Measurements from ENCODE around the gene JPT2. TPM values are rescaled to one million over a fixed set of nuclear protein-coding genes. Genes with fewer than 3 reads are reported as not detected.

The JPT2 gene
- total and polyA plus RNA-seq, 10 of the 15 experiments (the other 5 are each of a cell fraction or from before 2014, with no cell fraction given), result 11.7 to 78.4 (median 48.4) TPM

- peak overlapping the region; percentile 68 for H3K4me3 ChIP-seq
- no TSS peak for BruUV-seq (replicated peaks)
- H3K36me3 ChIP-seq (ENCODE audit: control insufficient read depth in 2 of 2, insufficient read depth in 2 of 2, low read length in 1 of 2), result no peaks in the 10 kb centered on the region; a peak in 2 of 4 replicates
- H3K9ac ChIP-seq (ENCODE audit: control insufficient read depth, insufficient read depth, low read length), result peak overlapping the region; percentile 73
- DNase-seq (ENCODE audit: low read depth, low spot score), result peak; percentile 39
- intact Hi-C loops (cut with micrococcal nuclease; ENCODE audit: unreplicated experiment), result no loop called here
- RAD21 ChIA-PET (ENCODE audit: unreplicated experiment), result no interaction called here
- ATAC-seq, result peak; percentile 93
- POLR2A ChIA-PET, result interaction anchor here (1.0 kb wide), 1 partner anchor 11 kb away, joined by 4 read pairs; no protein-coding TSS in a partner anchor
- H3K79me2 ChIP-seq (ENCODE audit: control insufficient read depth, insufficient read depth, low read length), result peaks cover 44% of the 10 kb centered on the region
- peaks cover 37% of the 10 kb centered on the region for H3K4me1 ChIP-seq (ENCODE audit: control insufficient read depth, insufficient read depth, low read length)
- 2% methylated on average over 14 of the region's 14 CpGs for WGBS (ENCODE audit: insufficient coverage, insufficient replicate concordance, low lambda C conversion rate, missing lambda C conversion rate)
- no peaks in the 10 kb centered on the region for H3K27me3 ChIP-seq (replicated peaks in 1 of 2; ENCODE audit: control insufficient read depth in 2 of 2, insufficient read depth in 2 of 2, low read length in 1 of 2)
- no peaks in the 10 kb centered on the region for H4K20me1 ChIP-seq (ENCODE audit: control insufficient read depth, insufficient read depth)
- SMC1A ChIA-PET (ENCODE audit: uncharacterized antibody, unreplicated experiment), result no interaction called here
- CTCF ChIA-PET, result no interaction called here
- peak overlapping the region; percentile 88 for H3K27ac ChIP-seq (ENCODE audit: control insufficient read depth, insufficient read depth)
- peak overlapping the region; percentile 99 for H3K4me2 ChIP-seq (ENCODE audit: control insufficient read depth, insufficient read depth)
- H3K9me3 ChIP-seq (replicated peaks; ENCODE audit: control insufficient read depth, insufficient read depth, low read length), result no peaks in the 10 kb centered on the region
- in situ Hi-C loops (cut with MboI), result loop anchor here (5.0 kb wide), 1 partner anchor 58 kb away; the partner anchor contains the start of genes EME2, MRPS34 and NME3
- peak overlapping the region; percentile 73 for H2AFZ ChIP-seq (ENCODE audit: control insufficient read depth, low read depth, low read length)
- FAIRE-seq, result peak; percentile 78
- TF ChIP-seq ZBTB33 (IDR thresholded peaks at IDR 0.05) (no peak), HDAC6 (IDR thresholded peaks at IDR 0.05; ENCODE audit: unreplicated experiment) (no peak), SMARCA5 (IDR thresholded peaks at IDR 0.05) (no peak), POLR2A (IDR thresholded peaks at IDR 0.05; ENCODE audit: low read depth, low read length) (peak; percentile 80), HDAC2 (IDR thresholded peaks at IDR 0.05) (no peak), ZNF274 (IDR thresholded peaks at IDR 0.05; ENCODE audit: insufficient read depth, insufficient read length) (no peak), SP1 (IDR thresholded peaks at IDR 0.05; ENCODE audit: low read depth, low read length) (no peak), ATF7 (IDR thresholded peaks at IDR 0.05; ENCODE audit: low read depth) (peak; percentile 38; the same call in 1 of the 2 replicates), CREM (IDR thresholded peaks at IDR 0.05; ENCODE audit: low read depth) (peak; percentile 18; the same call in 1 of the 2 replicates), IRF5 (IDR thresholded peaks at IDR 0.05; ENCODE audit: borderline replicate concordance) (no peak), E4F1 (IDR thresholded peaks at IDR 0.05; ENCODE audit: borderline replicate concordance, partially characterized antibody) (no peak), SIX5 (IDR thresholded peaks at IDR 0.05; ENCODE audit: low read depth, low read length, severe bottlenecking) (no peak), CEBPZ (IDR thresholded peaks at IDR 0.05; ENCODE audit: low read depth, low read length) (no peak)
These were observed 35.9 kb downstream of the JPT2 start for GRCh38 chr16:1713933-1714332.
